Progenitor cell of endocrine pancreas (in vitro differentiated cells): Measurements from ENCODE around the gene CISH. TPM values are rescaled to one million over a fixed set of nuclear protein-coding genes. Genes with fewer than 3 reads are reported as not detected.

Experiments
- DNase-seq: peaks from one replicate; pipeline ENCODE4 v3.0.0; 2021; ENCODE audit warnings: low spot score; ENCODE audit not compliant: unreplicated experiment
- H3K27ac Mint-ChIP-seq: 2 replicates; pipeline ENCODE4 v1.8.0; 2021; ENCODE audit warnings: mild to moderate bottlenecking, moderate library complexity, mixed read lengths
- H3K27me3 Mint-ChIP-seq: 2 replicates; pipeline ENCODE4 v1.8.0; 2021; ENCODE audit warnings: mixed read lengths
- H3K36me3 Mint-ChIP-seq: 2 replicates; pipeline ENCODE4 v1.8.0; 2022; ENCODE audit warnings: mixed read lengths; ENCODE audit not compliant: insufficient read depth
- H3K4me1 Mint-ChIP-seq: 2 replicates; pipeline ENCODE4 v1.8.0; 2021; ENCODE audit warnings: low read depth, mixed read lengths
- H3K4me3 Mint-ChIP-seq: 2 replicates; pipeline ENCODE4 v1.8.0; 2021; ENCODE audit warnings: low read depth, mild to moderate bottlenecking, moderate library complexity, mixed read lengths
- H3K9me3 Mint-ChIP-seq: 2 replicates; pipeline ENCODE4 v1.8.0; 2021; ENCODE audit warnings: low read depth, mixed read lengths
- total RNA-seq: library from RNA; stranded (reverse); gene quantifications from 2 replicates; pipeline ENCODE4 v1.2.1, GENCODE V29; 2021
- TF ChIP-seq, protein P1 (sequence below): fragments of 200-600 bp; sonication (generic); IDR thresholded peaks from one replicate; pipeline ENCODE4 v1.5.0; 2021; ENCODE audit warnings: antibody characterized with exemption, mild to moderate bottlenecking; ENCODE audit not compliant: unreplicated experiment

The CISH gene
- total RNA-seq, 1 donor from 2014 or later, result 5.2 TPM

- peaks cover 3% of the 10 kb centered on the region for H3K36me3 Mint-ChIP-seq
- peak overlapping the region; percentile 99 for H3K27ac Mint-ChIP-seq
- H3K4me3 Mint-ChIP-seq, result peak overlapping the region; percentile 50
- no peaks in the 10 kb centered on the region for H3K27me3 Mint-ChIP-seq
- TF ChIP-seq, protein P1, sequence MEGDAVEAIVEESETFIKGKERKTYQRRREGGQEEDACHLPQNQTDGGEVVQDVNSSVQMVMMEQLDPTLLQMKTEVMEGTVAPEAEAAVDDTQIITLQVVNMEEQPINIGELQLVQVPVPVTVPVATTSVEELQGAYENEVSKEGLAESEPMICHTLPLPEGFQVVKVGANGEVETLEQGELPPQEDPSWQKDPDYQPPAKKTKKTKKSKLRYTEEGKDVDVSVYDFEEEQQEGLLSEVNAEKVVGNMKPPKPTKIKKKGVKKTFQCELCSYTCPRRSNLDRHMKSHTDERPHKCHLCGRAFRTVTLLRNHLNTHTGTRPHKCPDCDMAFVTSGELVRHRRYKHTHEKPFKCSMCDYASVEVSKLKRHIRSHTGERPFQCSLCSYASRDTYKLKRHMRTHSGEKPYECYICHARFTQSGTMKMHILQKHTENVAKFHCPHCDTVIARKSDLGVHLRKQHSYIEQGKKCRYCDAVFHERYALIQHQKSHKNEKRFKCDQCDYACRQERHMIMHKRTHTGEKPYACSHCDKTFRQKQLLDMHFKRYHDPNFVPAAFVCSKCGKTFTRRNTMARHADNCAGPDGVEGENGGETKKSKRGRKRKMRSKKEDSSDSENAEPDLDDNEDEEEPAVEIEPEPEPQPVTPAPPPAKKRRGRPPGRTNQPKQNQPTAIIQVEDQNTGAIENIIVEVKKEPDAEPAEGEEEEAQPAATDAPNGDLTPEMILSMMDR, result no peak
- DNase-seq, result no peak
- H3K4me1 Mint-ChIP-seq, result peaks cover 31% of the 10 kb centered on the region
- no peaks in the 10 kb centered on the region for H3K9me3 Mint-ChIP-seq
Measured at GRCh38 chr3:50602595-50603191, 8.9 kb downstream of the CISH start.

GRCh38 chr3:50600841-50601591 lies 10.6 kb downstream of the CISH start:
- H3K4me3 Mint-ChIP-seq, result no peak overlapping the region
- TF ChIP-seq, protein P1, result no peak
- H3K9me3 Mint-ChIP-seq, result no peaks in the 10 kb centered on the region
- H3K4me1 Mint-ChIP-seq, result peaks cover 31% of the 10 kb centered on the region
- no peaks in the 10 kb centered on the region for H3K27me3 Mint-ChIP-seq
- H3K27ac Mint-ChIP-seq, result peak overlapping the region; percentile 99
- DNase-seq, result peak; percentile 63
- H3K36me3 Mint-ChIP-seq, result peaks cover 3% of the 10 kb centered on the region

- no peak for DNase-seq
- peaks cover 31% of the 10 kb centered on the region for H3K4me1 Mint-ChIP-seq
- TF ChIP-seq, protein P1, result no peak
- no peaks in the 10 kb centered on the region for H3K9me3 Mint-ChIP-seq
- H3K27me3 Mint-ChIP-seq, result no peaks in the 10 kb centered on the region
- no peaks in the 10 kb centered on the region for H3K36me3 Mint-ChIP-seq
- peak overlapping the region; percentile 99 for H3K27ac Mint-ChIP-seq
- no peak overlapping the region for H3K4me3 Mint-ChIP-seq
Measured at GRCh38 chr3:50600141-50600753, 11.3 kb downstream of the CISH start.

DNA sequence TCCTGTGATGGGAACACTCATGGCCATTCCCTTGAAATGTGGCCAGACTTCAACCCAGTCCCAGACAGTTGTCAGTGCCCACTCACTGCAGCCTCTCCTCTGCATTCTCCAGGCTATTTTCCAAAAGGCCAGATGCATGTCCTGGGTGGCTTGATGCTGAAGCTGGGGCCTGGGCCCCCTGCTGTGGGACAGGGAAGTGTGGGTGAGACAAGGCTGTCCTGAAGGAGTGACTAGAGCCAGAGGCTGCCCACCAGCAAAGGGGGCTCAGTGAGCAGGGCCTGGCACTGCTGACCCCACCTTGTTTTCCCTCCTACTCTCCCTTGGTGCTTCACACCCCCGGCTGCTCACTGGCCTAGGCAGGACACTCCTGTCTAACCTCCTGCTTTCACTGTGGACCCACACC lies 11.9 kb downstream of the CISH start:
- Mint-ChIP-seq H3K36me3 (no peaks in the 10 kb centered on the region), H3K4me1 (peaks cover 31% of the 10 kb centered on the region), H3K27ac (no peak overlapping the region), H3K9me3 (no peaks in the 10 kb centered on the region), H3K27me3 (no peaks in the 10 kb centered on the region), H3K4me3 (no peak overlapping the region)
- TF ChIP-seq, protein P1, result no peak
- no peak for DNase-seq

DNA sequence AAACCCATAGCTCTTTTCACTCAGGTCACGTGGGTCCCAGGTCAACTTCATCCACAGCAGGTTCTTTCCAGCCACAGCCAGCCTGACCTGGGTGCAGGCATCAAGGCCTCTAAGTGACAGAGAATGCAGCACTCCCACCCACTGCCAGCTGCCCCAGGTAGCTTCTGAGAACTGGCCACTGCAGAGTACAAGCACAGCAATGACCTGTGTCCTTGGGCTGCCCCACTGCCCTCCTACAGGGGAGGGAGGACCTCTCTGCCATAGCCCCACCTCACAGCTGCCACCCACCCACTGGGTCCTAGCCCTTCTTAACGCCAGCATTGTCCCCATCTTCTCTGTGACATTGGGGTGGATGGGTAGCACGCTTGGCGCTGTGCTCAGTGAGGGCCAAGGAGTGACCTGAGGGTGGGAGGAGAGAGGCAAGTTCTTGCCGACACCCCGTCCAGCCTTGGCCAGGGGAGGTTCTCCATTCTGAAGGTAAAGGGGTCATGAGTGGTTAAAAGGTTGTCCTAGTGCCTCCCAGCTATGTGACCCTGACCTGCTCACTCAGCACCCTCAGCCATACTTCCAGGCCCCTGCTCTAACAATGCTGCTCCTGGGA lies 12.4 kb downstream of the CISH start:
- Mint-ChIP-seq H3K4me1 (peaks cover 31% of the 10 kb centered on the region), H3K27me3 (peaks cover under 1% of the 10 kb centered on the region), H3K27ac (no peak overlapping the region), H3K9me3 (no peaks in the 10 kb centered on the region), H3K36me3 (no peaks in the 10 kb centered on the region), H3K4me3 (no peak overlapping the region)
- TF ChIP-seq, protein P1, result no peak
- DNase-seq, result no peak
